ENCODE data around the gene PRUNE2. TPM values are rescaled to one million over a fixed set of nuclear protein-coding genes. Genes with fewer than 3 reads are reported as not detected.
A peak's percentile ranks its signal among the peaks of the same experiment; 100 is the strongest.

Gene PRUNE2
- total and polyA plus RNA-seq, 2 experiments from 2014 or later, result 0.46 to 4.1 TPM

GRCh38 chr9:76917299-76917698 is 11.4 kb upstream of the PRUNE2 start:
- H2AFZ ChIP-seq, result no peak overlapping the region
- no peak overlapping the region for H3K27ac ChIP-seq
- H3K36me3 ChIP-seq (replicated peaks; ENCODE audit: insufficient read depth, low read depth), result no peaks in the 10 kb centered on the region
- H4K20me1 ChIP-seq (ENCODE audit: insufficient read depth, poor library complexity, severe bottlenecking), result no peaks in the 10 kb centered on the region
- no peaks in the 10 kb centered on the region for H3K9me2 ChIP-seq (replicated peaks; ENCODE audit: insufficient read depth)
- TF ChIP-seq EZH2phosphoT487 (IDR thresholded peaks at IDR 0.05; ENCODE audit: low read depth, severe bottlenecking, unreplicated experiment) (no peak), CTCF (IDR thresholded peaks at IDR 0.05; ENCODE audit: poor library complexity) (no peak), EZH2 (IDR thresholded peaks at IDR 0.05; ENCODE audit: borderline replicate concordance) (no peak)
- no peak for DNase-seq (ENCODE audit: low spot score)
- H3K79me2 ChIP-seq, result no peaks in the 10 kb centered on the region
- peaks cover 23% of the 10 kb centered on the region for H3K27me3 ChIP-seq
- no peak overlapping the region for H3K4me2 ChIP-seq
- no peaks in the 10 kb centered on the region for H3K4me1 ChIP-seq (ENCODE audit: insufficient read depth)
- 91% methylated on average over 4 of the region's 4 CpGs for WGBS (ENCODE audit: low lambda C conversion rate, missing lambda C conversion rate)
- H3K4me3 ChIP-seq, result no peak overlapping the region
- H3K9me3 ChIP-seq (ENCODE audit: low read depth), result no peaks in the 10 kb centered on the region

- no peak overlapping the region for H3K4me3 ChIP-seq
- peaks cover 16% of the 10 kb centered on the region for H3K27me3 ChIP-seq
- WGBS (ENCODE audit: low lambda C conversion rate, missing lambda C conversion rate), result 53% methylated on average over 4 of the region's 4 CpGs
- no peaks in the 10 kb centered on the region for H3K36me3 ChIP-seq (replicated peaks; ENCODE audit: insufficient read depth, low read depth)
- peak overlapping the region; percentile 63 for H3K4me2 ChIP-seq
- no peak overlapping the region for H3K27ac ChIP-seq
- no peaks in the 10 kb centered on the region for H4K20me1 ChIP-seq (ENCODE audit: insufficient read depth, poor library complexity, severe bottlenecking)
- H3K4me1 ChIP-seq (ENCODE audit: insufficient read depth), result no peaks in the 10 kb centered on the region
- no peaks in the 10 kb centered on the region for H3K79me2 ChIP-seq
- DNase-seq (ENCODE audit: low spot score), result peak; percentile 22
- TF ChIP-seq EZH2 (IDR thresholded peaks at IDR 0.05; ENCODE audit: borderline replicate concordance) (no peak), CTCF (IDR thresholded peaks at IDR 0.05; ENCODE audit: poor library complexity) (no peak), EZH2phosphoT487 (IDR thresholded peaks at IDR 0.05; ENCODE audit: low read depth, severe bottlenecking, unreplicated experiment) (no peak)
- H3K9me3 ChIP-seq (ENCODE audit: low read depth), result no peaks in the 10 kb centered on the region
- no peak overlapping the region for H2AFZ ChIP-seq
- no peaks in the 10 kb centered on the region for H3K9me2 ChIP-seq (replicated peaks; ENCODE audit: insufficient read depth)
Observed at GRCh38 chr9:76916231-76916630, 10.3 kb upstream of the PRUNE2 start.

- Histone ChIP-seq H3K79me2 (no peaks in the 10 kb centered on the region), H3K36me3 (replicated peaks; ENCODE audit: insufficient read depth, low read depth) (no peaks in the 10 kb centered on the region), H3K4me3 (no peak overlapping the region), H3K4me1 (ENCODE audit: insufficient read depth) (no peaks in the 10 kb centered on the region), H4K20me1 (ENCODE audit: insufficient read depth, poor library complexity, severe bottlenecking) (no peaks in the 10 kb centered on the region), H3K27me3 (peaks cover 41% of the 10 kb centered on the region), H3K9me2 (replicated peaks; ENCODE audit: insufficient read depth) (no peaks in the 10 kb centered on the region), H3K27ac (no peak overlapping the region), H3K9me3 (ENCODE audit: low read depth) (no peaks in the 10 kb centered on the region), H3K4me2 (no peak overlapping the region), H2AFZ (no peak overlapping the region)
- WGBS (ENCODE audit: low lambda C conversion rate, missing lambda C conversion rate), result 78% methylated on average over 2 of the region's 2 CpGs
- DNase-seq (ENCODE audit: low spot score), result no peak
- TF ChIP-seq EZH2 (IDR thresholded peaks at IDR 0.05; ENCODE audit: borderline replicate concordance) (no peak), EZH2phosphoT487 (IDR thresholded peaks at IDR 0.05; ENCODE audit: low read depth, severe bottlenecking, unreplicated experiment) (no peak), CTCF (IDR thresholded peaks at IDR 0.05; ENCODE audit: poor library complexity) (no peak)
Observed at GRCh38 chr9:76913467-76913866, 7.6 kb upstream of the PRUNE2 start.

All from hepatocyte (in vitro differentiated cells).